ENCODE data around the gene IGSF21.

Gene IGSF21

DNA sequence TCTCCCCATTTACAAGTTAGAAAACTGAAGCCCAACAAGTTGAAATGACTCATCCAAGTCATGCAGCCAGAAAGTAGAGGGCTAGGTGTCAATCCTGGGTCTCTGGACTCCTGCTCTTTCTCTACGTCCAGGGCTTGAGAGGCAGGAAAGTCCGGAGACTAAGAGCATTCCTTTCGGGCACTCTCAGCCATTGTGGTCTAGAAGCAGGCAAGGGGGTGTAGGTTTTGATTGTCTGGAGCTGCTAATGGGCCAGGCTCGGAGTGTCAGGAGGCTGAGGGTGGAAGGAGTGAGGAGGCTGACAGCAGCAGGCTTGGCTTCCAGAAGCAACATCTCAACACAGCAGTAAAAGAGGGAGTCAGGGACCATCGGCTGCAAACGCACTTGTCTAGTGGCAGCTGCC lies 265.6 kb downstream of the IGSF21 start:
- no peak for DNase-seq (ENCODE audit: low read depth)
- TF ChIP-seq, protein P1, sequence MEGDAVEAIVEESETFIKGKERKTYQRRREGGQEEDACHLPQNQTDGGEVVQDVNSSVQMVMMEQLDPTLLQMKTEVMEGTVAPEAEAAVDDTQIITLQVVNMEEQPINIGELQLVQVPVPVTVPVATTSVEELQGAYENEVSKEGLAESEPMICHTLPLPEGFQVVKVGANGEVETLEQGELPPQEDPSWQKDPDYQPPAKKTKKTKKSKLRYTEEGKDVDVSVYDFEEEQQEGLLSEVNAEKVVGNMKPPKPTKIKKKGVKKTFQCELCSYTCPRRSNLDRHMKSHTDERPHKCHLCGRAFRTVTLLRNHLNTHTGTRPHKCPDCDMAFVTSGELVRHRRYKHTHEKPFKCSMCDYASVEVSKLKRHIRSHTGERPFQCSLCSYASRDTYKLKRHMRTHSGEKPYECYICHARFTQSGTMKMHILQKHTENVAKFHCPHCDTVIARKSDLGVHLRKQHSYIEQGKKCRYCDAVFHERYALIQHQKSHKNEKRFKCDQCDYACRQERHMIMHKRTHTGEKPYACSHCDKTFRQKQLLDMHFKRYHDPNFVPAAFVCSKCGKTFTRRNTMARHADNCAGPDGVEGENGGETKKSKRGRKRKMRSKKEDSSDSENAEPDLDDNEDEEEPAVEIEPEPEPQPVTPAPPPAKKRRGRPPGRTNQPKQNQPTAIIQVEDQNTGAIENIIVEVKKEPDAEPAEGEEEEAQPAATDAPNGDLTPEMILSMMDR (conservative IDR thresholded peaks at IDR 0.05; ENCODE audit: low read length): no peak
- no peak overlapping the region for H3K4me3 ChIP-seq (ENCODE audit: low read length)

DNA sequence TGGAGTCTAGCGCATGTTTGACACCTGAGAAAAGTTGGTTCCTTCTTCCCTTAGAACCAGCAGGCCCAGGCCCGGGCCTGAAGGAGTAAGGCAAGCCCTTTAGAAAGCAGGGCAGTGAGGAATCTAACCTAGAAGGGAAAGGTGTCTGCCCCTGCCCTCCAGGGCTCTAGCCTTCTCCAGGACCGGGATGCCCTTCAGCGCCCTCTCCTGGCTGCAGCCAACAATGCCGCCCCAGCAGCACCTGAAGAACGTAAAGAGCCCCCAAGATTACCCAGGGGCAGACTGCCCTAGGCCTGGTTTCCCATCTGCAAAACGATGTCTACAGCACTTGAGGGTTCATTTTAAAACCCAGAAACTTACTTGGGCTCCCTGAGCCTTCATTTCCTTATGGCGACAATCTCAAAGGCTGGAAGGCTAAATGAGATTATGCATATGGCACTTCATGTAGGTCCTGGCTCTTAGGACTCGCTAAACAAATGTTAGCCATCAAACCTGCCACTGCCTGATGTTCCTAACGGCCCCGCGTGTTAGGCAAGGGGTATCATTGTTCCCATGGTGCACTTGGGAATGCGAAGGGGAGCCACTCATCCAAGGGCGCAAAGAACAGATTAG lies 266.4 kb downstream of the IGSF21 start:
- TF ChIP-seq, protein P1 (conservative IDR thresholded peaks at IDR 0.05; ENCODE audit: low read length): no peak
- no peak for DNase-seq (ENCODE audit: low read depth)
- H3K4me3 ChIP-seq (ENCODE audit: low read length): no peak overlapping the region

DNA sequence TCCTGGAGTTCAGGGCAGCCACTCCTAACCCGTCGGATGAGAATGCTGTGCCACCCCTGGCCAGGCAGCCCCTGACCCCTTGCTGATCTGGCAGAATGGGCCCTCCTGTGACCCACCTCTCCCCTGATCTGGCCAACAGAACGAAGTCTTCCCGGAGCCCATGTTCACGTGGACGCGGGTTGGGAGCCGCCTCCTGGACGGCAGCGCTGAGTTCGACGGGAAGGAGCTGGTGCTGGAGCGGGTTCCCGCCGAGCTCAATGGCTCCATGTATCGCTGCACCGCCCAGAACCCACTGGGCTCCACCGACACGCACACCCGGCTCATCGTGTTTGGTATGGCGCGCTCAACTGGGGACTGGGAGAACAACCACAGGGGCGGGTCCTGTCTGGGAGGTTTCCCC lies 269.1 kb downstream of the IGSF21 start:
- DNase-seq (ENCODE audit: low read depth): no peak
- H3K4me3 ChIP-seq (ENCODE audit: low read length): no peak overlapping the region
- TF ChIP-seq, protein P1 (conservative IDR thresholded peaks at IDR 0.05; ENCODE audit: low read length): no peak

DNA sequence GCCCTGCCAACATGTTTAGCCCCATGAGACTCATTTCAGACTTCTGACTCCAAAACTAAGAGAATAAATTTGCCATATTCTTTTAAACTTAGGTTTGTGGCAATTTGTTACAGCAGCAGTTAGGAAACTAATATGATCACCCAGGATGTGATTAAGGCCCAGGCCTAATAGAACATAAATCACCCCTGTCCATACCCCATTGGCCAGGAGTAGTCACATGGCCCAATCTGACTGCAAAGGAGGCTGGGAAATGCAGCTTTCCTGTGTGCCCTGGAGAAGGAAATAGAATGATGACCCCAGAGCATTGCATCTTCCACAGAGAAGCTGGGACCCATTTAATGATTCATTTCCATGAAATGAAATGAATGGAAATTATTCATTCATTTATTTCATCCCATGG lies 272.7 kb downstream of the IGSF21 start:
- TF ChIP-seq, protein P1 (conservative IDR thresholded peaks at IDR 0.05; ENCODE audit: low read length): no peak
- DNase-seq (ENCODE audit: low read depth): no peak
- no peak overlapping the region for H3K4me3 ChIP-seq (ENCODE audit: low read length)

DNA sequence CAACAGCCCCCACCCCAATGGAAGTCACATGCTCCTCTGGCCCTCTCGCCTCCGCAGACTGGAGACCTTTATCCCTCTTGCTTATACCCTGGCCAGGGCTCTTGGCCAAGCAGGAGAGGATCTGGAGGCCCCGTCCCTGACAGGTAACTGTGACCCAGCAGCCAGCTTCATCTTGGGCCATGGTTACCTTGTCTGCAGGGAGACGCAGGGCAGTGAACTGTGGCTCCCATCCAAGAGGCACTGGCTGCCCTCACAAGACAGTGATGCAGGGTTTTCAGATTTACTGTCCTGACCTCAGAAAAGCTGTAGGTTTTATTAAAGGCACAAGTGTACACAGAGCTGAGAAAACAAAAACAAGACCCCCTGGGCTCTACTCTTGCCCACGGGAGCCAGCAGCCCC lies 276.5 kb downstream of the IGSF21 start:
- H3K4me3 ChIP-seq (ENCODE audit: low read length): no peak overlapping the region
- TF ChIP-seq, protein P1 (conservative IDR thresholded peaks at IDR 0.05; ENCODE audit: low read length): no peak
- no peak for DNase-seq (ENCODE audit: low read depth)

DNA sequence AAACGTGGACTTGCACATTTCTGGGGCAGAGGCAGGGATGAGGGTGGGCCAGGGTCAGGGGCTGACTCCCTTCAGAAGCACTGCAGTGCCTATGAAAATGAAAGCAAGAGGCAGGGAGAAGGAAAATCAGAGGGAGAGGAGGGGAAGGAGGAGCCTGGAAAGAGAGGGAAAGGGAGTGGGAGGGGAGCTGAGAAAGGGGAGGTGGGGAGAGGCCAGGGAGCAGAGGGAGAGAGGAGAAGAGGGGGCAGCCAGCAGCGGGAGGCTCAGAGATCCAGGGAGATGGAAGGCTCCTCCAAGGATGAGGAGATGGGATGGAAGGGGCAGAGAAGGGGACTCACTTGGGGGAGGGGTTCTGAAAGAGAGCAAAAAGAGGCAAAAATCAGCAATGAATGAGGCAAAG lies 276.9 kb downstream of the IGSF21 start:
- no peak overlapping the region for H3K4me3 ChIP-seq (ENCODE audit: low read length)
- no peak for DNase-seq (ENCODE audit: low read depth)
- TF ChIP-seq, protein P1 (conservative IDR thresholded peaks at IDR 0.05; ENCODE audit: low read length): no peak

DNA sequence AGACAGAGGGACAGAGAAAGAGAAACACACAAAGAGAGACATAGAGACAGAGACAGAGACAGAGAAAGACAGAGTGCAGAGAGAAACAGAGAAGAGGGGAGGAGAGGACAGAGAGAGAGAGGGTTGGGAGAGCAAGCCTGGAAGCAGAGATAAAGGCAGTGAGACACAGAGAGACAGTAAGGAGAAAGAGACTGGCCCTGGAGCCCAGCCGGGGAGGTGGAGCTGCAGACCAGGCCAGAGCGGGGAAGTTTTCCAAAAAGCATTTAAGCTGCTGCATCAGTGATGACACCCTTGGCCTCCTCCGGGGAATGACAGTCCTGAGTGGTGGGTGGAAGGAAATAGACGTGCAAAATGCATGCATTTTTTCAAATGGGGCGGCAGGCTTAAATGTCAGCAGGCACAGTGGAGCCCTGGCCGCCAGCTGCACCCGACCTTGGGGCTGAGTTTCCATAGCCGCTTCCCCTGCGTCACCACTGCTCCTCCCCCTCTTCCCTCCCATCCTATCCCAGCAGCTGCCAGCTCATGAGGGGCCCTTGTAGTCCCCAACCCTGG lies 277.7 kb downstream of the IGSF21 start:
- peak; percentile 6 for DNase-seq (ENCODE audit: low read depth)
- no peak overlapping the region for H3K4me3 ChIP-seq (ENCODE audit: low read length)
- TF ChIP-seq, protein P1 (conservative IDR thresholded peaks at IDR 0.05; ENCODE audit: low read length): no peak

Measured in AG10803 (cell line).